Breast epithelium (tissue), 4 donors: Measurements from ENCODE around the gene UBP1. TPM values are rescaled to one million over a fixed set of nuclear protein-coding genes. Genes with fewer than 3 reads are reported as not detected.

Experiments used
- DNase-seq, 2 donors: peaks; one replicate each; pipeline ENCODE4 v3.0.0-alpha.2; 2019; ENCODE audit warnings: low spot score in 2 of 2
- H3K27ac ChIP-seq, 2 donors: fragments of 200-600 bp; sonication (generic) in 1 of 2; one replicate each; pipeline ENCODE4 v1.5.1; 2016 to 2019; ENCODE audit warnings: mild to moderate bottlenecking in 1 of 2
- H3K27me3 ChIP-seq, 2 donors: fragments of 200-600 bp; sonication (generic) in 1 of 2; one replicate each; pipeline versions ENCODE4 v1.5.1 to v1.6.0; 2017 to 2019; ENCODE audit warnings: control low read depth in 1 of 2, mild to moderate bottlenecking in 1 of 2
- H3K36me3 ChIP-seq: fragments of 200-600 bp; one replicate; pipeline ENCODE4 v1.5.1; 2019
- H3K4me1 ChIP-seq, 2 donors: fragments of 200-600 bp; sonication (generic); one replicate each; pipeline ENCODE4 v1.5.1; 2016 to 2019; ENCODE audit warnings: control low read depth in 1 of 2
- H3K4me3 ChIP-seq, 3 donors: fragments of 200-600 bp; sonication (generic); 1 replicate in 2 of 3; 2 replicates in 1 of 3; pipeline ENCODE4 v1.5.1; 2016 to 2019; ENCODE audit warnings: mild to moderate bottlenecking in 3 of 3, moderate library complexity in 2 of 3
- H3K9me3 ChIP-seq, 2 donors: fragments of 200-600 bp; sonication (generic) in 1 of 2; one replicate each; pipeline ENCODE4 v1.5.1; 2016 to 2019; ENCODE audit warnings: control low read depth in 1 of 2
- CTCF ChIP-seq, 3 donors: fragments of 450-650 bp; IDR thresholded peaks; one replicate each; pipeline ENCODE4 v1.5.1; 2016 to 2017; ENCODE audit warnings: antibody characterized with exemption in 3 of 3, mild to moderate bottlenecking in 3 of 3, moderate library complexity in 3 of 3
- POLR2A ChIP-seq: fragments of 450-650 bp; IDR thresholded peaks from one replicate; pipeline ENCODE4 v1.6.1; 2016; ENCODE audit warnings: antibody characterized with exemption, mild to moderate bottlenecking, moderate library complexity
- POLR2AphosphoS5 ChIP-seq, 3 donors: sonication (generic); formaldehyde crosslinking; IDR thresholded peaks; one replicate each; pipeline ENCODE4 v1.6.1; 2017; ENCODE audit warnings: antibody characterized with exemption in 3 of 3
- intact Hi-C: fragments of 100-400 bp; cut with DNase I; formaldehyde crosslinking; loops from one replicate; pipeline ENCODE4 v1.15.1; 2023; ENCODE audit warnings: low total_unique reads
- total RNA-seq, 3 donors: library from RNA; depleted of rRNA; stranded (reverse); fragments of >200 nt; gene quantifications; one replicate each; pipeline ENCODE4 v1.1.0, GENCODE V29; 2016

The UBP1 gene
- total RNA-seq, 3 donors from 2014 or later = 55.2 to 73.8 (median 69.5) TPM

GRCh38 chr3:33428734-33429133 is 11.5 kb downstream of the UBP1 start:
- H3K36me3 ChIP-seq = no peaks in the 10 kb centered on the region
- H3K27me3 ChIP-seq = no peaks in the 10 kb centered on the region
- intact Hi-C loops = no loop called here
- TF ChIP-seq POLR2AphosphoS5 (IDR thresholded peaks at IDR 0.05) (no peak), CTCF (IDR thresholded peaks at IDR 0.05) (no peak), POLR2A (no peak)
- no peaks in the 10 kb centered on the region for H3K9me3 ChIP-seq
- DNase-seq = no peak
- no peak overlapping the region for H3K4me3 ChIP-seq
- H3K27ac ChIP-seq = no peak overlapping the region
- H3K4me1 ChIP-seq = no peaks in the 10 kb centered on the region

DNA sequence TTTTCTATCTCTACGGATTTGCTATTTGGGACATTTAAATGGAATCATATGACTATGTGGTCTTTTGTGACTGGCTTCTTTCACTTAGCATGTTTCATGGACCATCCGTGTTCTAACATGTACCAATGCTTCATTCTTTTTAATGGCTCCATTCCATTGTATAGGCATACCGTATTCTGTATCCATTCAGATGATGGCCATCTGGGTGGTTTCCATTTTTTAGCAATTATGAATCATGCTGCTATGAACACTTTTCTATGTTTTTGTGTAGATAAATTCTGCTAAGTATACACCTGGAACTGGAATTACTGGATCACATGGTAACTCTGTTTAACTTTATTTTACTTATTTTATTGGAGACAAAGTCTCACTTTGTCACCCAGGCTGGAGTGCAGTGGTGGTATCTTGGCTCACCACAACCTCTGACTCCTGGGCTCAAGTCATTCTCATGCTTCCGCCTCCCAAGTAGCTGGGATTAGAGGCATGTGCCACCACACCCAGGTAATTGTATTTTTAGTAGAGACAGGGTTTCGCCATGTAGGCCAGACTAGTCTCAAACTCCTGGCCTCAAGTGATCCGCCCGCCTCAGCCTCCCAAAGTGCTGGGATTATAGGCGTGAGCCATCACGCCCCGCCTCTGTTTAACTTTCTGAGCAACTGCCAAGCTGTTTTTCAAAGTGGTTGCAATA is 13.4 kb downstream of the UBP1 start:
- no peaks in the 10 kb centered on the region for H3K36me3 ChIP-seq
- no peaks in the 10 kb centered on the region for H3K27me3 ChIP-seq
- intact Hi-C loops = no loop called here
- H3K4me1 ChIP-seq = no peaks in the 10 kb centered on the region
- DNase-seq = no peak
- no peak overlapping the region for H3K4me3 ChIP-seq
- no peaks in the 10 kb centered on the region for H3K9me3 ChIP-seq
- no peak overlapping the region for H3K27ac ChIP-seq
- TF ChIP-seq CTCF (IDR thresholded peaks at IDR 0.05) (no peak), POLR2A (no peak), POLR2AphosphoS5 (IDR thresholded peaks at IDR 0.05) (no peak)

- no peak overlapping the region for H3K27ac ChIP-seq
- no peaks in the 10 kb centered on the region for H3K27me3 ChIP-seq
- H3K4me1 ChIP-seq = no peaks in the 10 kb centered on the region
- TF ChIP-seq POLR2AphosphoS5 (IDR thresholded peaks at IDR 0.05) (no peak), POLR2A (no peak), CTCF (IDR thresholded peaks at IDR 0.05) (no peak)
- intact Hi-C loops = no loop called here
- no peaks in the 10 kb centered on the region for H3K36me3 ChIP-seq
- H3K9me3 ChIP-seq = no peaks in the 10 kb centered on the region
- no peak overlapping the region for H3K4me3 ChIP-seq
- DNase-seq = no peak
Measured at GRCh38 chr3:33426068-33426467, 14.1 kb downstream of the UBP1 start.

DNA sequence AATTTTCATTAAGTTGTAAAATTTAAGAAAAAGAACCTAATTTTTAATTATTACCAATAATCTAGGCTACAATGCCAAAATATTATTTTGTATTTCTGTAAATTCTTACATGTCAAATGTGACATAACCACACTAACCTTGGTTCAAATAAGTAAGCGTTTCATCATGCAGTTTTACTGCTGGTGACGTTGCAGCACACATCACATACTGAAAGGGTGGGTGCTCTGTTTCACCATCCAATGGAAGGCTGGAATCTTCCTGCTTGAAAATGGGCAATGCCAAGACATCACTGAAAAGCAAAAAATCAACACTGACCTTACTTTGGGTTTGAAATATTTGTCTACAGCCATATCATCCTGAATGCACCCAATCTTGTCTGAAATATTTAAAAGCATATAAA is 14.8 kb downstream of the UBP1 start:
- H3K9me3 ChIP-seq = no peaks in the 10 kb centered on the region
- no peak overlapping the region for H3K27ac ChIP-seq
- intact Hi-C loops = no loop called here
- TF ChIP-seq POLR2AphosphoS5 (IDR thresholded peaks at IDR 0.05) (no peak), POLR2A (no peak), CTCF (IDR thresholded peaks at IDR 0.05) (no peak)
- H3K4me3 ChIP-seq = no peak overlapping the region
- DNase-seq = no peak
- no peaks in the 10 kb centered on the region for H3K36me3 ChIP-seq
- no peaks in the 10 kb centered on the region for H3K4me1 ChIP-seq
- no peaks in the 10 kb centered on the region for H3K27me3 ChIP-seq

DNA sequence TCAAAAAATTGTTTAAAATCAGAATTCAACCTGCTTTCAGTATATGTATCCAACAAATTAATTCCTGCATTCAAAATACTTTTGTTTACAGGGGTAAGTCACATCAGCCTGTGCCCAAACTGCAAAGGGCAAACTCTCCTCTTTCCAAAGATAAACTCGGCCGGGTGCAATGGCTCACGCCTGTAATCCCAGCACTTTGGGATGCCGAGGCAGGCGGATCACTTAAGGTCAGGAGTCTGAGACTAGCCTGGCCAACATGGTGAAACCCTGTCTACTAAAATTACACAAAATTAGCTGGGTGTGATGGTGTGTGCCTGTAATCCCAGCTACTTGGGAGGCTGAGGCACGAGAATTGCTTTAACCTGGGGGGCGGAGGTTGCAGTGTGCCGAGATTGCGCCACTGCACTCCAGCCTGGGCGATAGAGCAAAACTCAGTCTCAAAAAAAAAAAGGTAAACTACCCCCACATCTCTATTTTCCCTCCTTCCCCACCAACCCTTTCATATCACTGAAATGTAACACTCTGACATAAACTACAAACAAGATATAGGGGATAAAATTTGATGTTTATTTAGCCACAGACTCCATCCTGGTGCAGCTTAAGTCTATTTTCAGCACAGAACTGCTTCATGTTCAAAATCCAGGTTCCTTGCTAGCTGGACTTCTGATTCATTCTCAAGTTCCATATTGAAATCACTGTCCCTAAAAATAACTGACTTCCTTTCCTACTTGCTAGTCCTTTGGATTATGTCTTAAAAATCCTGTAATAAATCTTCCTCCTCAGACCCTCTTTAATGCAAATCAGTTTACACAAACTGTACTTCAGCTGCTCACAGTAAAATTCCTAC is 15.4 kb downstream of the UBP1 start:
- H3K27ac ChIP-seq = no peak overlapping the region
- no peak overlapping the region for H3K4me3 ChIP-seq
- no peaks in the 10 kb centered on the region for H3K9me3 ChIP-seq
- no peaks in the 10 kb centered on the region for H3K4me1 ChIP-seq
- no peaks in the 10 kb centered on the region for H3K36me3 ChIP-seq
- no peak for DNase-seq
- intact Hi-C loops = no loop called here
- TF ChIP-seq CTCF (IDR thresholded peaks at IDR 0.05) (no peak), POLR2A (no peak), POLR2AphosphoS5 (IDR thresholded peaks at IDR 0.05) (no peak)
- H3K27me3 ChIP-seq = no peaks in the 10 kb centered on the region
